Left hindlimb (tissue), 1 donor: Measurements from ENCODE around the gene SNTN.
"Not testable (repeated sequence)": the region's sequence is repeated elsewhere in the genome, so short reads cannot be mapped to it uniquely, and the experiment has no call there.

Source experiments
- DNase-seq: peaks from one replicate; pipeline ENCODE4 v3.0.0-alpha.2; 2018

SNTN gene

GRCh38 chr3:63652066-63652725 is at the start of gene SNTN:
SNTN (plus strand) TSS chr3:63652675; CDS start chr3:63652688, 13 bp downstream.
- DNase-seq: no peak

- no peak for DNase-seq
Measured at GRCh38 chr3:63607716-63608115, 44.8 kb upstream of the SNTN start.

- no peak for DNase-seq
Measured at GRCh38 chr3:63609408-63609807, 43.1 kb upstream of the SNTN start.

- no peak for DNase-seq
Measured at GRCh38 chr3:63609834-63610233, 42.6 kb upstream of the SNTN start.

- DNase-seq: no peak
Measured at GRCh38 chr3:63611382-63611781, 41.1 kb upstream of the SNTN start.

GRCh38 chr3:63613561-63613960 is 38.9 kb upstream of the SNTN start:
- DNase-seq: no peak

GRCh38 chr3:63617391-63617790 is 35.1 kb upstream of the SNTN start:
- DNase-seq: no peak

GRCh38 chr3:63624941-63625560 is 27.4 kb upstream of the SNTN start:
- no peak for DNase-seq

GRCh38 chr3:63631670-63632069 is 20.8 kb upstream of the SNTN start:
- no peak for DNase-seq

- no peak for DNase-seq
Measured at GRCh38 chr3:63635186-63635585, 17.3 kb upstream of the SNTN start.

- DNase-seq: no peak
Measured at GRCh38 chr3:63639806-63640205, 12.7 kb upstream of the SNTN start.

- DNase-seq: no peak
Measured at GRCh38 chr3:63642488-63642887, 10.0 kb upstream of the SNTN start.

- no peak for DNase-seq
Measured at GRCh38 chr3:63644212-63644797, 8.2 kb upstream of the SNTN start.

GRCh38 chr3:63644928-63645781 is 7.3 kb upstream of the SNTN start:
- DNase-seq: not testable (repeated sequence)

- DNase-seq: no peak
Measured at GRCh38 chr3:63654211-63654610, 1.7 kb downstream of the SNTN start.

GRCh38 chr3:63654931-63655330 is 2.5 kb downstream of the SNTN start:
- no peak for DNase-seq

GRCh38 chr3:63655519-63655918 is 3.0 kb downstream of the SNTN start:
- no peak for DNase-seq

GRCh38 chr3:63656786-63657185 is 4.3 kb downstream of the SNTN start:
- DNase-seq: no peak

- no peak for DNase-seq
Measured at GRCh38 chr3:63661242-63661641, 8.8 kb downstream of the SNTN start.

- DNase-seq: no peak
Measured at GRCh38 chr3:63662011-63662410, 9.5 kb downstream of the SNTN start.

GRCh38 chr3:63662500-63662899 is 10.0 kb downstream of the SNTN start:
- DNase-seq: no peak

- no peak for DNase-seq
Measured at GRCh38 chr3:63670544-63670943, 18.1 kb downstream of the SNTN start.

GRCh38 chr3:63673111-63673510 is 20.6 kb downstream of the SNTN start:
- no peak for DNase-seq

GRCh38 chr3:63674586-63674985 is 22.1 kb downstream of the SNTN start:
- no peak for DNase-seq
